HG03558 (cell line): ENCODE data around the gene LACRT.

Experiments
- ATAC-seq: cut with Tn5 transposase; IDR thresholded peaks from one replicate; pipeline ENCODE4 v1.9.1; 2021; ENCODE audit warnings: moderate number of reproducible peaks; ENCODE audit not compliant: unreplicated experiment; ENCODE audit errors: extremely low read depth

LACRT gene

DNA sequence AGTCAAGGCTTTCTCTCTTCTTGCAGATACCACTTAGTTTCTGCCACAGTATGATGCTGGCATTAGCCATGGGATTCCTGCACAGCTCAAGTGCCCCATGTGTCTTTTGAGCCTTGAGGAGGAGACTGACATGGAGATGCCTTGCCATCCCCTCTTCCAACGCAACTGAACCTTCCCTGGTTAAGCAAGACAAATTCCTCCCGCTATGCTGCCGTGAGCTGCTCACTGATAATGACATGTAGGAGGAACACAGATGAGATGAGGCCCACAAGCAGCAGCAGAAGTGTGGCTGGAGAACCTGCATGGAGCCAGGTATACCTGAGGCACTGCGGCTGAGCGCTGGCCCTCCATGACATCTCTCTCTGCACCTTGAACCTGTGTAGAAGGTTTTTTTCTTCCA is 30.8 kb downstream of the LACRT start:
- no peak for ATAC-seq

DNA sequence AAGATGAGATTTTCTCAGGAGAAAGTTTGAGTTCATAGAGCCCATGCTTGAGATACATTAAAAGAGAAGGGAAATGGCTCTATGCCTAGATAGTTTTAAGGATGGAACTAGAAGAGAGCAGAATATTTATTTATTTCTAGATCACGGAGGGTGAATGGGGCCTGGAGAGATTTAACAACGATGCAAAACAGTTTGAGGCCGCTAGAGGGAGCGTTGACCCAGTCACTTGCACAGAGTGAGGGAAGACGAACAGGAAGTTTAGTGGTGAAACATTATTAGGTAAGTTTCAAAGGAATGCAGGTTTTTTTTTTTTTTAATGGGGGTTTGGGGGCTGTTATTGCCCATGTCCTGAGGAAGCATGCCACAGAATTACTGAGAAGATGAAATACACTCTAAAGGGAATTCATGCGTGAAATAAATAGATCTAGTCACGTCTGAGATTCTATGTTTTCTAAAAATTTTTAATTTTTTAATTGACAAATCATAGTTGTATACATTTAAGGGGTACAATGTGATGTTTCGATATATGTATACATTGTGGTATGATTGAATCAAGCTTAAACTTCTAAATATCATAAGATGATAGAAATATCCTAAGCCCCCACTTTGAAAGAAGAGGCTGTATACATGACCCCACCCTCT is 31.4 kb downstream of the LACRT start:
- peak; percentile 91 for ATAC-seq

DNA sequence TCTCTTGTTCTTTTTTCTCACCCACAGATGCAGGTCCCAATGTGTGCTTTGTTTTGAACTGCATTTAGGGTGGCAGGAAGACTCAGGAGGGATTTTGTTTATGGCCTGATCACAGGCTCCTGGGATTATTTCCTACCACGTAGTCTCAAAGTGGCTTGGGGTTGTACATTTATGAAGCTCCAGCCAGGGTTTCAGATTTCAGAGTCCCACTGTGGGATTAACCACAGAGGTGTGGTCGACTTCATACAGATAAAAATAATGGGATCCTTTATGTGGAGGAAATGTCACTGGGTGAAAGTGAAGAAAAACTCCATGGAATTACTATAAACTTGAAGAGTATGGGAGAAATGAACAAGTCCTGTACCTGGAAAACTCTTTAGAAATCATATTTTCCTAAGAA is 32.0 kb downstream of the LACRT start:
- ATAC-seq = no peak

DNA sequence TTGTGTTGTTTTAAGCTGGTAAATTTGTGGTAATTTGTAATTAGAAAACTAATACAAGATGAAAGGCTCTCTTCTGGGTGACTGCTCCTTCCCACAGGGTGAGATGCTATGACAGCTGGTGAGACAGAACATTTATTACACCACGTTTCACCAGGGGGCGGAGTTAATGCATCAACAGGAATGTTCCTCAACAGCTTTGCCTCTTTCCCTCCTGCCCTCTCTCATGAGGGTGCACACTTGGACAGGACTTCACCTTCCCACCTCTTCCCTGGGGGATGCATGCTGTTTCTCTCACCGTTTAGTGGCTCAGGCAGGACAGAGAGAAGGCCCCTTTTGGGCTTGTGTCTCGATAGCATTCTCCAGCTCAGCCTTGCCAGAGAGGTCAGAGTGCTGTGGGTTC is 32.9 kb downstream of the LACRT start:
- no peak for ATAC-seq

DNA sequence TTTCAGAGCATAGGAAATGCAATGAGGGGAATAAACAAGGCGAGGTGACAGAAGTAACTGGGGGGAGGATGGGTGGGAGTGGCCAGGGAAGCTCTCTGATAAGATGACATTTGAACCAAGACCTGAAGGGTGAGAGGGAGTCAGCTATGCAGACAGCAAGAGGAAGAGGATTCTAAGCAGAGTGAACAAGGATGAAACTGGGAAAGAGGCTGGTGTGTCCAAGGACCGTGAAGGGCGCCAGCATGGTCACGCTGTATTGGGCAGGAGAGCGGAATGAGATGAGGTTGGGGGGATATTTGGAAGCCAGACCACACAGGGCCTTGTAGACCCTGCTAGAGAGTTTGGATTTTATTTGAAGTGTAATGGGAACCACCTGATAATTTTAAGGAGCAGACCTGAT is 35.7 kb downstream of the LACRT start:
- no peak for ATAC-seq

DNA sequence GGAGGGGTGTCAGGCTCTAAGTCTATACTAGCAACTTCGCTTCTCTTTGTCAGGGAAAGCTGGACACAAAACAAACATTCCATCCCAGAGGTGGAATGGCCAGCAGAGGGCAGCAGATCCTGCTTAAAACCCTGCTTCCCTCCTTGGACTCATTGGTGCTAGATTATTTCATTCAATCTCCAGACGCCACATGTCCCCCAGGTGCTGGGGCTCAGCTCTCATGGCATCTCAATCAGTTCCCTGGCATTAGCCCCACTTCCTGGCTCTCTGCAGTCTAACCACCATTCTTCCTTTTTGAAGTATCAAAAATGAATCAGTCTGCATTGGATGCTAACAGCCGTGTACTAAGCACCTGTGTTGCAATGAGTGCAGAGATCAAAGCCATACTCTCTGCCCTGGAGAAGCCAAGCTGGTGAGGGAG is 38.2 kb downstream of the LACRT start:
- ATAC-seq = no peak

DNA sequence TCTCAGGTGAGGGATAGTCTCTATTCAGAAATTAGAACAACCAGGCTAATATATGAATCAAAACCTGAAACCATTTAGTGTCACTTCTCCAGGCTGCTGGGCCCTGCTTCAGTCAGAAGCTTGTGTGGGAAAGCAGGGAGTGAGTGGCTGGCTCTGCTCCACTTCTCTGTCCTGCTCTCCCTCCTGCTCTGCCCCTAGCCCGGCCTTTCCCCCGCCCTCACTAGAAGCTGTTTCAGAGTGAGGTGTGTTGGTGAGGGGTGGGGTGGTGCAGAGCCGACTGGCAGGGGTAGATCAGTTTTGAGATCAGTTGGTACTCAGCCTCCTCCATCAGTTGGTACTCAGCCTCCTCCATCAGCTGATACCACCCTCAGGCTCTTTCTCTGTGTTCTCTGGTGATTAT is 39.2 kb downstream of the LACRT start:
- no peak for ATAC-seq

DNA sequence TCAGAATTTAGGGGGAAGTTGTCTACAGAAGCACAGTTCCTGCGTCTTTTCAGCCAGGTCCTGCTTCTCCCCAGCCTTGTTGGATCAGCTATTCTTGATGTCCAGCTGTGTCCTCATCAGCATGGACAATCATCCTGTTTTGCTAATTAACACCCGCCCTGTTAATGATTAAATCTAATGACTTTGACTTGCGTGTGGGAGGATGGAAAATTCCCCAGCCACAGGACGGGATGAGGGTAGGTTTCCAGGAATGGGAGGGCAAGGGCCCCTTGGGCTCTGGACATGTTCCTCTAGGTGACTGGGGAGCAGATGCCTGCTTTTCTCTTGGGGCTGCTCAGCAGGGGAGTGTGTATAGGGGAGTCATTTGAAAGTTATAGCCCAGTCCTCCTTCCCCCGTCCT is 41.0 kb downstream of the LACRT start:
- no peak for ATAC-seq

DNA sequence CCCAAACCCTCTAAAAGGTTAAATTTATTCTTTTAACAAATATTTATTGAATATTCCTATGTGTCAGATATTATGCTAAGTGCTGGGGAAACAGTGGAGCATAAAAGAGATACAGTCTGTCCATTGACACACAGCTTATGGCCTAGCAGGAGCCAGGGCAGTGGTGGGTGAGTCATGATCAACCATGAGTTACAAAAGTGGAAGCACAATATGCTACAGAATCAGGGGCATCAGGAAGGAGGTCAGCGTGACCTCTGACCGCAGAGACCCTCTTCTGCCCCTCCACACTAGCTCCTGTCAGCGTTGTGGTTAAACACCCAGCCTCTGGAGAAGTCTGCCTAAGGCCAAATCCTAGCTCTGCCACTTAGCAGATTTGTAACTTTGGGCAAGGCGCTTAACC is 41.6 kb downstream of the LACRT start:
- no peak for ATAC-seq

DNA sequence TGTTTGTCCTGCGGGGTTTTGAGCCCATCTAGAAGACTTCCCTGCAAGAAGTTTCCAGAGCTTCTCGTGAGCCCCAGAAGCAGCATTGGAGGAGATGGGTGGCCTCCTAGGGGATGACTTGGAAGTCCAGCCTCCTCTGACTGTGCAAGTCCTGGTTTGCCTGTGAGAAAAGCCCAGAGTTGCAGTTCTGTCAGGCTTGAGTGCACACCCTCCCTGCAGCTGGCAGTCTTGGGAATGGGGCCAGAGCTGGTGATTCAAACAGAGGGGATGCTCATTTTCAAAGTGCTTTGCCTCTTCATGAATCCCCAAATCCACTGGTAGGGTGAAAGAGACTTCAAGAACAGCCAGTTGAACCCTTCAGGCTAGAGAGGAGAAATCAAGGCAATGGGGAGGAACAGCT is 42.4 kb downstream of the LACRT start:
- no peak for ATAC-seq

DNA sequence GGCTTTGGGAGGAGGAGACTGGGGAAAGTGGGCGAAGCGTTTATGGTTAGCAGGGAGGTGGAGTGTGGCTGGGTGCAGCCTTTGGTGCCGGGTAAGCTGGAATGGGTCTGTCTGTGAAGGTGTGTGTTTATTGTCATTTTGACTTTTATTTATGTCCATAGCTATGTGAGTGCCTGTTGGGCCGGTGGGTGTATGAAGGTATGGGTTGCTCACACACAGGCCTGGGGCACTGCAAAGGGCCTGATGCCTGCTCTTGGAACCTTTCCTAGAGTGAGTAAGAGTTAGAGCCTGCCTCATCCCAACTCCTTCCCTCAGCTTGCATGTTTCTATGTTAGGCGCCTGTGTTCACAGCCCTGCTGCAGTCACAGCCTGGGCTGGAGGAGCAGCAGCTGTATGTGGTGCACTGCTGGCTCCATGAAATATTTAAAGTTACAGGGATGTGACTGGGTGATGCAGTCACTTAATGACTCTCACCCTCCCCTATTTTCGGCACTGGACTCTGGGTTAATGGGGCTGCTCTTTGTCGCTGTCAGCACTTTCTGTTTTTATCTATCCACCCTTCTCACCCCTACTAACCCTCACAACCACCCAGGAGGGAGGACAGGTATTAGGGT is 43.6 kb downstream of the LACRT start:
- no peak for ATAC-seq

DNA sequence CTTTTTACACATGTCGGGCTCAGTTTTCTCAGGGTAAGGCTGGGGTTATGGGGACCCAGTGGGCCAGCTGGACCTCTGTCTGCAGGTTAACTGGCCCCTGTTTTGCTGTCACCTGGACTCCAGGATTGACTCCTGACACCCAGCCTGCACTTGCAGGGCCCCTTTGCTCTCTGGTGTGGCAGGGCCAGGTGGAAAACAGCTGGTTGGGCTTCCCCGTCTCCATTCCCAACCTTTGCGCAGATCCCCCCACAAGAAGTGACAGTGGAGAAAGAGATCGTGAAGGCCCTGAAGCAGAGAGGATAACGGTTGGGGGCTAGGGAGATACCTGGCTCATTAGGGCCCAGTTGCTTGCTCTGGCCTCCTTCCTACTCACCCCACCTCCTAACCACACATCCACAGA is 44.7 kb downstream of the LACRT start:
- ATAC-seq = no peak

DNA sequence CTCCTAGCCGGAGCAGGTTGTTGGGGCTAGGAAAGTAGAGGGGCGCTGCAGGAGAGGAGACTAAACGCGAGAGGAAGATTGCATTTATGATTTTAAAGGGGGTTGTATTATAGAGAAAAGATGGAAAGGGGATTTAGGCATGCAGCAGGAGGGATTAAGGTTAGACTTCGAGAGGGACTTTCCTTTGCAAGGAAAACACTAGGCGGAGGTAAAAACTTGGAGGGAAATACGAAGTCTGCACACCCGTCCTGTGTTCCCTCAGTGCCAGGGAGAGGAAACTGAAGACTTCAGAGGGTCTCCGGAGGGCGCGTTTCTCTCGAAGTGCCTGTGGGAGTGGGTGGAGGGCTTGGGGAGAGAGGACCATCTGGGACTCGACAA is 45.8 kb downstream of the LACRT start:
- no peak for ATAC-seq

DNA sequence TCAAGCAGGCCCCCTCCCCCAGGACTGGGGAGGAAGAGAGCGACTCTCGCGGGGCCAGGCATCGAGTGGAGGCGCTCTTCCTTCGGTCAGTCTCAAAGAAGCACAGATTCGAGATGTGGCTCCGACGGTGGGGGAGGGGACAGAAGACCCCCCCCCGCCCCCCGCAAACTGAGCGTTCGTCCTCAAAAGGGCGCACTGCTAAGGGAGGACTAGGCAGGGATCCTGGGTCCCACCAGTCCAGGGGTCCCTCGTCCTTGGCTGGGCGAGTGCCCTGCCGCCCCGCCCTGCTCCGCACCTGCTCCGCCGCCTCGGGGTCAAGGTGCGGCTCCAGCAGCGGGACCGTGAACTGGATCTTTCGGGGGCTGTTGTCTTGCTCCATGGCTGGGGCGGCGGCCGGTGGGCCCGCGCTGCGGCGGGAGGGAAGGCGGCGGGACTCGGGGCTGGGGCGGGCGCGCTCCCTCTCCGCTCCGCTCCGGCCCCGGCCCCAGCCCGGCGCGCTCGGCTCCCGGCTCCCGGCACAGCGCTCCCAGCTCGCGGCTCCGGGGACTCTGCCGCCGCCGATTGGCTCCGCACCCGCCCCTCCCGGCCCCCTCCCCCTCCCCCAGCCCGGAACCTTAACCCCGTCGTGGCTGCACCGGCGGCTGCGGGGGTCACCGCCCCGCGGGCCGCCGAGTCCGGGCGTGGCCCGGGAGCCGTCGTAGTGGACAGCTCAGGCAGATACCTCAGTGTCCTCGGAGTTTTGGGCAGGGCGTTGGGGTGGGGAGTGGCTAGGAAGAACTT is 46.4 kb downstream of the LACRT start, which contains the start of gene PPP1R1A:
Gene PPP1R1A, minus strand, starts transcription at position 550 of the 780 bp plus-strand sequence. Its CDS starts 171 bp downstream, at position 379.
- no peak for ATAC-seq

DNA sequence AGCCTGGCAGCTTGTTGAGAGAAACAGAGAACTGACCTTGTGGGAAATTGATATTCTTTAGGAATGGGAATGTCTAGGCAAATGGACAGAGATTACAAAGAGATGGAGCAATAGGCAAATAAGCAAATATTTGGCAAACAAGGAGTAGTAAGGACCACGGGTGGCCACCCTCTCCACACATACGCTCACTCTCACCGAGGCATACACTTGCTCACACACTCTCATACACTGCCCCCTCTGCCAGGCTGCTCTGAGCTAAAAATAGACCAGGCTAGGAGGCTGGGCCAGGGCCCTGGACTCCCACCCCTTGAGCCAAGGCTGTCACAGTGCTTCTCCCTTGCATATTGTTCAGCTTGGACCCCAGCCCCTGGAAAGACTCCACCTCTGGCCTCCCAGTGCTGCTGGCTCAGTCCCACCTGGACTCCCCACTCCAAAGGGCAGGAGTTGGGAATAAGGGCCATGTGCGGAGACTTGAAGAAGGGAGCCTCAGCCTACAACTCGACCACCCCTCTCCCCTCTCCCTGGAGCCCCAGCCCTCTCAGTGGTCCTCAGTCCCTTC is 47.3 kb downstream of the LACRT start:
- no peak for ATAC-seq

DNA sequence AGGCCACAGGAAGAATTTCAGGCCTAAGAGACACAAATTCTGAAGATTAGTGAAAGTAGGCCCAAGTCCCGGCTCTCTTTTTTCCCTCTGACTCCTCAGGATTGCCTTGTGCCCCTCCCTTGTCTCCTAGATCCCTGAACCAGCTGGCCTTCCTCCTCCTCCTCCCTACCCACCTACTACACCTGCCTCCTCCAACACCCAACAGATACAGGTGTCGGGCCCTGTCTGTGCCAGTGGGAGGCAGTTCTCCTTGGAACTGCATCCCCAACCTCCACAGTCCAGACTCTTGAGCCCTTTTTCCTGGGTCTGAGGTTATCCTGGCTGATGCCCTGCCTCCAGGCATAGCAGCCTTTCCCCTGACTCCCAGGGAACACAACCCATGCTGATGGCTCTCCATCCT is 48.1 kb downstream of the LACRT start:
- ATAC-seq = no peak

DNA sequence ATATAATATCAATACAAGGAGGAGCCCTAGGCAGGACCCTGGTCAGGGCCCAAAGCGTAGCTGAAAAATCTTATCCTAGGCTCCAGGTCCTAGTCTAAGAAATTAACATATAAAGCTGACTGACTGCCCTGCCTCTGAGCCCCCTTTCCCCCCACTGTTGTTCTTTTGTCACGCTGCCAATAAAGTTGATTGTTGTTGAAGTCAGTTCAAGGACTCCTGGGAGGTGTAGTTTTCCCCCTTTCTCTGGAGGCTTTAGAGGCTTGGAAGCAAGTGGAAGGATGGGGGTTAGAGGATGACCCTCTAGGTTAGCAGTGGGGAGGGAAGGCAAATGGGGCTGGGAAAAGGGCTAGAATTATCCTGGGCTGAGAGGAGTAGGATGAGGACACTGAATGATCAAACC is 49.5 kb downstream of the LACRT start:
- ATAC-seq = no peak

DNA sequence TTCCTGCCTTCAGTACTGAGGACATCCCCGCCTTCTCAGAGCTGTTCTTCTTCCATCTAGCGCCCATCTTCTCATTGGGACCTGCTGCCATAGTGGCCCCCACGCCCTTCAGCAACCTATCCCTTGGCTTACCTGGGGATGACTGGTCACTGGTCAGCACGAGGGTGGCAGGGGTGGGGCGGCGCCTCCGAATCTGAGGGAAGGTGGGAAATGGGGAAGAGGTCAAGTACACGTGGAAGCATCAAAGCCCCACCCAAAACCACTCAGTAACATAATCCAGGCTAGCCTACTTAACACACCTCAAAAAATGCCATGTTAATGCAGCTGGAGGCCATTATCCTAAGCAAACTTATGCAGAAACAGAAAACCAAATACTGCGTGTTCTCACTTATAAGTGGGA is 50.6 kb downstream of the LACRT start:
- ATAC-seq = no peak

DNA sequence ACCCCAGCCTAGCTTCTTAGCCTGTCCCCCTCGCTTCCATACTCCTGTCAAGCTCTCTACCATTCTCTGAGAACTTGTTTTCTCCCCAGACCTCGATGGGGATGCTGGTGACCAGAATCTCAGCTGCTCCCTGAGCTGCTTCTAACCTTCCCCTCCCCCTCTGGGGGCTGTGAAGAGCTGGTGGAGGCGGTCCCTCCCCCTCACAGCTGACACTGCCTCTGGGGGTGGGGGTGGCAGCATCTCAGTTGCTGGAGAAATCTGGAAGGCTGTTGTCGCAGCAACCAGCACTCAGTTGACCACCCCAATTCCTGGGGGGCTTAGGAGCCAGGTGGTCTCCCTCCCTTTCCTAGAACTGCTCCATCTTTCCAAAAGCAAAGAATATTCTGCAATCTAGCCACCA is 51.0 kb downstream of the LACRT start:
- ATAC-seq = no peak

DNA sequence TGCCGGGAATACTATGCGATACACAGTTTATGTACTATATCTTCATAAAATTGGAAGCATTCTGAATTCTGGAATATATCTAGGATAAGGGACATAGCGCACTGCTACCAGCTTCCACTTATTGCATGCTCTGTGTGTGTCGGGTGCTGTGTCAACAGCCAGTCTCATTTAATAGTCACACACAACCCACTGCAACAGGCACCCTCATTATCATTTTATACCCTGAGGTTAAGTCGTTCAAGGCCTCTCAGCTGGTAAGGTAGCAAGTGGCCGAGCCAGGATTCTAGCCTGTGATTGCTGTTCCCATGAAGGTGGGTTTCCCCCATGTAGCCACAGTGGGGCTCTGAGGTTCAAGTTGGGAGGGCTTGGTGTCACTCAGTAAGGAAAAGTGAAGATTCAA is 53.3 kb downstream of the LACRT start:
- no peak for ATAC-seq
